HepG2 (cell line): ENCODE results near the gene ARMC3. TPM values are rescaled to one million over a fixed set of nuclear protein-coding genes. Genes with fewer than 3 reads are reported as not detected.

ENCODE experiments used
- ATAC-seq: fragments of 200-7000 bp; cut with Tn5 transposase; 3 replicates; pipeline ENCODE4 v1.9.1; 2020; ENCODE audit warnings: mild to moderate bottlenecking, moderate library complexity
- BruUV-seq: library from RNA; stranded (reverse); fragments of 400-500 nt; replicated peaks from 2 replicates; lab custom pipeline; 2021; lab: Mats Ljungman, UMichigan
- CTCF ChIA-PET: fragments of 300-600 bp; formaldehyde crosslinking; extraction: SDS; loops from one replicate; lab custom pipeline; 2021; ENCODE audit warnings: low total read pairs, inconsistent platforms, low intra/inter-chr PET ratio; lab: Yijun Ruan, JAX
- POLR2A ChIA-PET: fragments of 350-600 bp; sonication (Branson Sonifier 250); formaldehyde crosslinking; loops from one replicate; lab custom pipeline; 2020; ENCODE audit warnings: antibody characterized with exemption, inconsistent platforms; lab: Yijun Ruan, JAX
- DNase-seq: peaks from one replicate; pipeline ENCODE4 v3.0.0-alpha.2; 2015; ENCODE audit warnings: low spot score
- FAIRE-seq: peaks from 3 replicates; lab custom pipeline; 2011; peaks lifted over from hg19 to GRCh38; lab: Jason Lieb, UNC
- H2AFZ ChIP-seq: one replicate; pipeline ENCODE4 v1.6.1; 2011; ENCODE audit warnings: low read length, inconsistent platforms
- H3K27ac ChIP-seq: fragments of 300-600 bp; 3 replicates; pipeline ENCODE4 v1.8.0; 2011; ENCODE audit warnings: mixed run types, mild to moderate bottlenecking, mixed read lengths, low read length, inconsistent platforms; ENCODE audit not compliant: insufficient read depth; ENCODE audit errors: extremely low read length
- H3K27me3 ChIP-seq, 2 experiments: fragments of 200-600 bp in 1 of 2; 2 replicates in 1 of 2; 3 replicates in 1 of 2; pipeline versions ENCODE4 v1.6.0 to v1.8.0; 2011; ENCODE audit warnings: low read length in 2 of 2, mild to moderate bottlenecking in 2 of 2, moderate library complexity in 2 of 2, inconsistent platforms in 1 of 2; ENCODE audit not compliant: insufficient read depth in 2 of 2, control insufficient read depth in 1 of 2
- H3K36me3 ChIP-seq, 2 experiments: fragments of 200-600 bp in 1 of 2; replicated peaks in 1 of 2; 2 replicates in 1 of 2; 3 replicates in 1 of 2; pipeline versions ENCODE4 v1.5.1 to v1.8.0; 2011; ENCODE audit warnings: low read length in 2 of 2, inconsistent platforms in 1 of 2; ENCODE audit not compliant: insufficient read depth in 2 of 2, control insufficient read depth in 1 of 2
- H3K4me1 ChIP-seq: 2 replicates; pipeline ENCODE4 v1.5.1; 2012; ENCODE audit warnings: low read length, inconsistent platforms; ENCODE audit not compliant: insufficient read depth
- H3K4me2 ChIP-seq: 2 replicates; pipeline ENCODE4 v1.6.0; 2011; ENCODE audit warnings: low read depth, low read length, inconsistent platforms
- H3K4me3 ChIP-seq, 3 experiments: fragments of 200-600 bp in 1 of 3; sonication (generic), shearing (Covaris generic) in 1 of 3; replicated peaks in 1 of 3; 2 replicates each; pipeline ENCODE4 v1.5.1; 2011 to 2016; ENCODE audit warnings: low read length in 3 of 3, inconsistent platforms in 2 of 3, low read depth in 2 of 3, mild to moderate bottlenecking in 2 of 3, control low read depth in 1 of 3, mixed read lengths in 1 of 3; ENCODE audit not compliant: insufficient read depth in 1 of 3
- H3K79me2 ChIP-seq: one replicate; pipeline ENCODE4 v1.6.1; 2011; ENCODE audit warnings: low read length, inconsistent platforms; ENCODE audit not compliant: insufficient read depth
- H3K9ac ChIP-seq: 2 replicates; pipeline ENCODE4 v1.6.0; 2011; ENCODE audit warnings: mild to moderate bottlenecking, low read depth, low read length, inconsistent platforms; ENCODE audit not compliant: insufficient read depth
- H3K9me3 ChIP-seq: 2 replicates; pipeline ENCODE4 v1.5.1; 2012; ENCODE audit warnings: mild to moderate bottlenecking, low read length
- H4K20me1 ChIP-seq: 2 replicates; pipeline ENCODE4 v1.6.0; 2011; ENCODE audit warnings: inconsistent platforms, mild to moderate bottlenecking, low read length, moderate library complexity; ENCODE audit not compliant: insufficient read depth
- CBX1 ChIP-seq: IDR thresholded peaks from one replicate; pipeline ENCODE4 v1.6.1; 2016; ENCODE audit warnings: antibody characterized with exemption, low read depth
- CCDC6 ChIP-seq: sonication (generic); formaldehyde crosslinking; IDR thresholded peaks from 2 replicates; pipeline ENCODE4 v1.8.1; 2022; ENCODE audit warnings: mild to moderate bottlenecking, missing genetic modification reagents, moderate library complexity
- FOSL2 ChIP-seq: sonication (generic); formaldehyde crosslinking; IDR thresholded peaks from 2 replicates; pipeline ENCODE4 v1.4.0; 2020; ENCODE audit warnings: missing genetic modification reagents
- FOXA1 ChIP-seq, 2 experiments: fragments of 450-650 bp in 1 of 2; sonication (generic) in 1 of 2; formaldehyde crosslinking in 1 of 2; IDR thresholded peaks; 2 replicates each; pipeline versions ENCODE4 v1.4.0 to v1.6.1; 2016 to 2020; ENCODE audit warnings: missing genetic modification reagents in 1 of 2
- MNT ChIP-seq: fragments of 450-650 bp; IDR thresholded peaks from 2 replicates; pipeline ENCODE4 v1.6.1; 2016
- NCOA1 ChIP-seq: sonication (generic); formaldehyde crosslinking; IDR thresholded peaks from 2 replicates; pipeline ENCODE4 v1.9.0; 2021; ENCODE audit warnings: missing genetic modification reagents
- RARA ChIP-seq: IDR thresholded peaks from 2 replicates; pipeline ENCODE4 v1.6.1; 2016; ENCODE audit warnings: missing genetic modification reagents, missing compliant biosample characterization
- RELA ChIP-seq: sonication (generic); formaldehyde crosslinking; IDR thresholded peaks from 2 replicates; pipeline ENCODE4 v1.4.0; 2020; ENCODE audit warnings: missing genetic modification reagents
- THAP7 ChIP-seq: sonication (generic); formaldehyde crosslinking; IDR thresholded peaks from 2 replicates; pipeline ENCODE4 v1.8.1; 2023; ENCODE audit warnings: mild to moderate bottlenecking, missing genetic modification reagents
- YY1 ChIP-seq: IDR thresholded peaks from 2 replicates; pipeline ENCODE4 v1.6.1; 2011; ENCODE audit warnings: low read length, low read depth, moderate library complexity, mild to moderate bottlenecking; ENCODE audit not compliant: insufficient read depth, insufficient replicate concordance
- ZBTB21 ChIP-seq: sonication (generic); formaldehyde crosslinking; IDR thresholded peaks from 2 replicates; pipeline ENCODE4 v1.4.0; 2020; ENCODE audit warnings: missing genetic modification reagents
- ZFP82 ChIP-seq: sonication (generic); formaldehyde crosslinking; IDR thresholded peaks from 2 replicates; pipeline ENCODE4 v1.5.1; 2020; ENCODE audit warnings: mild to moderate bottlenecking, missing genetic modification reagents, borderline replicate concordance
- ZFX ChIP-seq: sonication (generic); formaldehyde crosslinking; IDR thresholded peaks from 2 replicates; pipeline ENCODE4 v1.4.0; 2020; ENCODE audit warnings: mild to moderate bottlenecking, low read depth, missing genetic modification reagents, moderate library complexity
- ZNF281 ChIP-seq: sonication (generic); formaldehyde crosslinking; IDR thresholded peaks from 2 replicates; pipeline ENCODE4 v1.4.0; 2020; ENCODE audit warnings: missing genetic modification reagents, borderline replicate concordance
- ZNF547 ChIP-seq: sonication (generic); formaldehyde crosslinking; IDR thresholded peaks from 2 replicates; pipeline ENCODE4 v1.5.1; 2020; ENCODE audit warnings: mild to moderate bottlenecking, missing genetic modification reagents
- ZNF770 ChIP-seq: sonication (generic); formaldehyde crosslinking; IDR thresholded peaks from 2 replicates; pipeline ENCODE4 v1.5.0; 2020; ENCODE audit warnings: mild to moderate bottlenecking, missing genetic modification reagents
- ZSCAN30 ChIP-seq: sonication (generic); formaldehyde crosslinking; IDR thresholded peaks from 2 replicates; pipeline ENCODE4 v1.5.0; 2020; ENCODE audit warnings: mild to moderate bottlenecking, missing genetic modification reagents
- ZZZ3 ChIP-seq: sonication (generic); formaldehyde crosslinking; IDR thresholded peaks from 2 replicates; pipeline ENCODE4 v1.4.0; 2020; ENCODE audit warnings: missing genetic modification reagents, mild to moderate bottlenecking, borderline replicate concordance
- WGBS: methylation state at CpG from one replicate; pipeline ENCODE4 v1.1.6; 2017; ENCODE audit warnings: low lambda C conversion rate; 5-methylcytosine and 5-hydroxymethylcytosine counted together
- in situ Hi-C: cut with HindIII; loops from 2 replicates; pipeline ENCODE4 v1.10.0; 2017; ENCODE audit warnings: low pct_unique_long_range_greater_than_20kb; ENCODE audit not compliant: extremely low pct_ligation_motif_present
- intact Hi-C: fragments of 100-400 bp; cut with micrococcal nuclease; formaldehyde crosslinking; loops from one replicate; pipeline ENCODE4 v1.10.0; 2022; ENCODE audit not compliant: unreplicated experiment
- polyA plus RNA-seq, 8 experiments: library from polyadenylated mRNA; depleted of rRNA in 3 of 8; stranded (reverse) in 7 of 8; unstranded in 1 of 8; fragments of >200 nt; fragmentation: Illumina TruSeq in 4 of 8; extraction: Trizol in 4 of 8; gene quantifications; 2 replicates each; pipeline versions ENCODE4 v1.2.1 to v1.2.3, GENCODE V29; 2011 to 2016; ENCODE audit warnings: low read depth in 4 of 8, missing spikeins in 1 of 8, mixed read lengths in 1 of 8; ENCODE audit not compliant: insufficient read depth in 1 of 8
- total RNA-seq, 5 experiments: library from RNA; depleted of rRNA; stranded (reverse); fragments of >200 nt; fragmentation: Illumina TruSeq; extraction: Trizol; gene quantifications; 2 replicates each; pipeline ENCODE4 v1.2.3, GENCODE V29; 2016; ENCODE audit warnings: low read depth in 1 of 5

The ARMC3 gene
- total and polyA plus RNA-seq, 2 of the 13 experiments (the other 11 are each of a cell fraction or from before 2014, with no cell fraction given), result not detected

GRCh38 chr10:22915314-22915713, 12.5 kb upstream of the ARMC3 start:
- intact Hi-C loops, result no loop called here
- H3K9ac ChIP-seq, result no peak overlapping the region
- ChIA-PET POLR2A (no interaction called here), CTCF (no interaction called here)
- no peaks in the 10 kb centered on the region for H3K9me3 ChIP-seq
- no peak overlapping the region for H3K4me3 ChIP-seq
- in situ Hi-C loops, result no loop called here
- H3K4me1 ChIP-seq, result peaks cover 11% of the 10 kb centered on the region; the same call in 1 of the 2 replicates
- no peak overlapping the region for H3K4me2 ChIP-seq
- no peaks in the 10 kb centered on the region for H3K36me3 ChIP-seq
- ATAC-seq (no peak), DNase-seq (no peak), FAIRE-seq (no peak)
- H3K27ac ChIP-seq, result no peak overlapping the region
- no peaks in the 10 kb centered on the region for H4K20me1 ChIP-seq
- WGBS, result 13% methylated on average over 3 of the region's 3 CpGs
- BruUV-seq, result no TSS peak
- no peaks in the 10 kb centered on the region for H3K79me2 ChIP-seq
- H3K27me3 ChIP-seq, result no peaks in the 10 kb centered on the region; a peak in 1 of 5 replicates
- TF ChIP-seq NCOA1 (CRISPR knock-in tag) (no peak), ZSCAN30 (CRISPR knock-in tag) (no peak), ZNF770 (no peak), RARA (CRISPR knock-in tag) (no peak), FOXA1 (IDR thresholded peaks at IDR 0.05) (no peak), FOXA1 (CRISPR knock-in tag; IDR thresholded peaks at IDR 0.05) (no peak), CBX1 (no peak), RELA (CRISPR knock-in tag) (no peak), MNT (no peak), CCDC6 (CRISPR knock-in tag) (no peak), ZFP82 (CRISPR knock-in tag) (no peak), ZNF547 (no peak), YY1 (no peak), ZFX (no peak), THAP7 (CRISPR knock-in tag) (no peak), ZBTB21 (CRISPR knock-in tag) (no peak), ZZZ3 (CRISPR knock-in tag) (no peak), FOSL2 (CRISPR knock-in tag) (no peak), ZNF281 (CRISPR knock-in tag) (no peak)
- TF ChIP-seq, all 625 proteins: peak for 0
- no peak overlapping the region for H2AFZ ChIP-seq
